EL (cell line): ENCODE results near the gene RNASE8.
A peak's percentile ranks its signal among the peaks of the same experiment; 100 is the strongest.

ENCODE experiments used
- DNase-seq: peaks from one replicate; pipeline ENCODE4 v3.0.0-alpha.2; 2016

The RNASE8 gene

DNA sequence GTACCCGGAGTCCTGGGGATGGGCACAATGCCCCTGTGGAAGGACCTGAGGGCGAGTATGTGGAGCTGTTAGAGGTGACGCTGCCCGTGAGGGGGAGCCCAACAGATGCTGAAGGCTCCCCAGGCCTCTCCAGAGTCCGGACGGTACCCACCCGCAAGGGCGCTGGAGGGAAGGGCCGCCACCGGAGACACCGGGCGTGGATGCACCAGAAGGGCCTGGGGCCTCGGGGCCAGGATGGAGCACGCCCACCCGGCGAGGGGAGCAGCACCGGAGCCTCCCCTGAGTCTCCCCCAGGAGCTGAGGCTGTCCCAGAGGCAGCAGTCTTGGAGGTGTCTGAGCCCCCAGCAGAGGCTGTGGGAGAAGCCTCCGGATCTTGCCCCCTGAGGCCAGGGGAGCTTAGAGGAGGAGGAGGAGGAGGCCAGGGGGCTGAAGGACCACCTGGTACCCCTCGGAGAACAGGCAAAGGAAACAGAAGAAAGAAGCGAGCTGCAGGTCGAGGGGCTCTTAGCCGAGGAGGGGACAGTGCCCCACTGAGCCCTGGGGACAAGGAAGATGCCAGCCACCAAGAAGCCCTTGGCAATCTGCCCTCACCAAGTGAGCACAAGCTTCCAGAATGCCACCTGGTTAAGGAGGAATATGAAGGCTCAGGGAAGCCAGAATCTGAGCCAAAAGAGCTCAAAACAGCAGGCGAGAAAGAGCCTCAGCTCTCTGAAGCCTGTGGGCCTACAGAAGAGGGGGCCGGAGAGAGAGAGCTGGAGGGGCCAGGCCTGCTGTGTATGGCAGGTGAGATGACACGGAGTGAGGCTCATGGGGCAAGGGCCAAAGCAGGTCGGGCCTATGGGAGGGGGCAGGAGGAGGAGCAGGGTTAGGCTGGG lies 17.0 kb downstream of the RNASE8 start:
- DNase-seq: no peak

DNA sequence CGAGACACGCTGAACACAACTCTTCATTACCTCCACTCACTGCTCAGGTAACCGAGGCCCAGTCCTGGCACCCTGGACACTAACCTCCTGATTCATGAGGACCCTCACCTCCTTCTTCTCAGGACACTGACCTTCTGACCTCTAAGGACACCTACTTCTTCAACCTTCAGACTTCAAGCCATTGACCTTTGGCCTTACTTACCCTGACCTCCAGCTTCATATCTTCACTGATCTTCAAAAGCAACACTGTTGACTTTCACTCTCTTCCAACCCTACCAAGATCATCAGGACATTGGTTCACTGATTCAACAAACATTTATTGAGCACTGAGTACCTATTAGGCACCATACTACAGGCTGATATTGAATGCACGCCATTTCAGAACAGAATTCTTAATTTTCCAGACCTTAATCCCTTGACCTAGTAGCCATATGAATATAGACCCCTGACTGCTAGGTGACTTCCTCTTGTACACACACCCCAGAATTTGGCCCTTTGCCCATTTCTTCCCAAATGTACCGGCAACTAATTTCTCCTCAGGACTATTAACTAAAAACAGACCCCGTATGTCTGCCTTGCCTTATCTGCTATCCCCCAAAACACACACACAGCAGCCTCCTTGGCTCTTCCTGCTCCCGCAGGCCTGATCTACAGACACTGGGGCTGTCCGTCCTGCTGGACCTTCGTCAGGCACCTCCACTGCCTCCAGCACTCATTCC lies 18.3 kb downstream of the RNASE8 start:
- no peak for DNase-seq

DNA sequence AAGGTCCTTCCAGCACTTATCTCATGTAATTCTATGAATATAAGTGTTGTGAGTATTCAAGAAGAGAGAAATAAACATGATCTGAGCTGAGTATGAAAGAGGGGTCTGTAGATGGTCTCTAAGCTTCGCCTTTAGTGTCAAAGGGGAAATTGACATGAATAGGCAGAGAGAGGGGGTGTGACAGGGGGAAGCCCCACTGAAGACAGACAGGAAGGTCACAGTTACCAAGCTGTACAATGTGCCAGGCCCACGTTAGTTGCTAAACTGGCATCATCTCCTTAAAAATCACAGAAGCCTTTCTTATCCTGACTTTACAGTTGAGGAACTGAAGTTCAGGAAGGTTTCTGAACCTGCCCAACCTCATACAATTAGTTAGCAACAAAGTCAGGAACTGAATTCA lies 20.1 kb downstream of the RNASE8 start:
- DNase-seq: no peak

DNA sequence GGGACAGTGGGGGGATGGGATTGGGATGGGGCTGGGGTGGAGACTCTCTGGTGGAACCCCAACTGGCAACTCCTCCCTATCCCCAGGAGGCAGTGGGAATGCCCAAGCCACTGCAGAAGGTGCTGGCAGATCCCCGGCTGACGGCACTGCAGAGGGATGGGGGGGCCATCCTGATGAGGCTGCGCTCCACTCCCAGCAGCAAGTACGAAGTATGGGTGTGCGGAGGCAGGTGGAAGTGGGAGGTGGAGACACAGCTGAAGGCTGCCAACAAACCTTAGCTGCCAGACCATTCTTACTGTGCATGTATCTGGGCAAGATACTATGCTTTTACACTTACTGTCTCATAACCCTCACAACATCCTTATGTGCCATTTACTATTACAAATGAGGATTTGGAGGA lies 20.7 kb downstream of the RNASE8 start:
- DNase-seq: no peak

DNA sequence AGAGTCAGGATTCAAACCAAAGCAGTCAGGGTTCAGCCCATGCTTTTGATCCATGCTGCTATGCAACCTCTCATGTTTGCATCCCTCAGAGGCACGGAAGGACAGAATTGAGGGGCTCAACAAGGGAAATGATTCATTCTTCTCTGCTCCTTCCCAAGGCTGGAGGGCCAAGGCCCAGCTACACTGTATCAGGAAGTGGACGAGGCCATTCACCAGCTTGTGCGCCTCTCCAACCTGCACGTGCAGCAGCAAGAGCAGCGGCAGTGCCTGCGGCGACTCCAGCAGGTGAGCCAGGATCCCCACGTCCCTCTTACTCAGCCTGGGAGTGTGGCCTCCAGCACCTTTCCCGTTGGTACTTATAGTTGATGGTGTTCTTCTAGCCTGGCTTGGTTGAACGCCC lies 21.1 kb downstream of the RNASE8 start:
- no peak for DNase-seq

DNA sequence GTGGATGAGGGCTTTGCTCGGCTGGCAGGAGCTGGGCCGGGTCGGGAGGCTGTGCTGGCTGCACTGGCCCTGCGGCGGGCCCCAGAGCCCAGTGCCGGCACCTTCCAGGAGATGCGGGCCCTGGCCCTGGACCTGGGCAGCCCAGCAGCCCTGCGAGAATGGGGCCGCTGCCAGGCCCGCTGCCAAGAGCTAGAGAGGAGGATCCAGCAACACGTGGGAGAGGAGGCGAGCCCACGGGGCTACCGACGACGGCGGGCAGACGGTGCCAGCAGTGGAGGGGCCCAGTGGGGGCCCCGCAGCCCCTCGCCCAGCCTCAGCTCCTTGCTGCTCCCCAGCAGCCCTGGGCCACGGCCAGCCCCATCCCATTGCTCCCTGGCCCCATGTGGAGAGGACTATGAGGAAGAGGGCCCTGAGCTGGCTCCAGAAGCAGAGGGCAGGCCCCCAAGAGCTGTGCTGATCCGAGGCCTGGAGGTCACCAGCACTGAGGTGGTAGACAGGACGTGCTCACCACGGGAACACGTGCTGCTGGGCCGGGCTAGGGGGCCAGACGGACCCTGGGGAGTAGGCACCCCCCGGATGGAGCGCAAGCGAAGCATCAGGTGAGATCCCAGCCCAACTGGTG lies 24.0 kb downstream of the RNASE8 start:
- no peak for DNase-seq

DNA sequence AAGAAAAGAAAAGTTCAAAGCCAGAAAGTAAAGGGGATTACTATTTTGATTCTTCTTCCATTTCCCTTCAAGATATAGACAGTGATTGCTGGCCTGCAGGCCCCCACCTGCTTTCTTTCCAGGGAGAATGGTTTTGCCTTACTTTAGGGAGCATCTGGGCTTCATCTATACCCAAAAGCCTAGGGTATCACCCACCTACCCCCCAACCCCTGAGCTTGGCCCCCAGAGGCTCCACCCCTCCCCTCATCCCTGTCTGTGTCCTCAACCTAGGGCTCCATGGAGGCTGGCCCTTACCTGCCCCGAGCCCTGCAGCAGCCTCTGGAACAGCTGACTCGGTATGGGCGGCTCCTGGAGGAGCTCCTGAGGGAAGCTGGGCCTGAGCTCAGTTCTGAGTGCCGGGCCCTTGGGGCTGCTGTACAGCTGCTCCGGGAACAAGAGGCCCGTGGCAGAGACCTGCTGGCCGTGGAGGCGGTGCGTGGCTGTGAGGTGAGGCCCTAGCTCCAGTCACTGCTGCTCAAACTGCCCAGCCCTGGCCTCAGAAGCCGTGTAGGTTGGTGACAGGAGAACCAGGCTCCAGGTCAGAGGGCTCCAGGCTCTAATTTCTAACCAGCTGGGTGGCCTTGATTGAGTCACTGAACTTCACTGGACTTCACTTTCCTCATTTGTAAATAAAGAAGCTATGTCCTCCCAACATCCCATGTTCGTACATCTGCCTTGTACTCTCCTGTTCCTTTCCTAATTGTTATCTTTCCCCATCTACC lies 26.1 kb downstream of the RNASE8 start:
- DNase-seq: no peak

DNA sequence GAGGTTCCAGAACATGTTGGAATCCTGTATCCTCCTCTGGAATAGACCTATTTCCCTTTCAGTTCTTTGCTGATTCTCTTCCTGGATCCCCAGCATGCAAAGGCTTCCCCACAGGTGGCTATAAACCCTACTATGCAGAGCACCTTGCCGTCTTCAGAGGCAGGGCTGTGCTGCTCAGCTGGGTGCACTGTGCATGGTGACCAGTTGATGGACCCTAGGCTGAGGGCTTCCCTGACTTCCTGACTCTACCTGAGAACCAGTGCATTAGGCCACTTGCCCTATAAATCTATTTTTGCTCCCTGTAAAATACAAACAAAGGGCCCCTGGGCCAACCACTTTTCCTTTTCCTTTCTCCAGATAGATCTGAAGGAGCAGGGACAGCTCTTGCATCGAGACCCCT lies 26.8 kb downstream of the RNASE8 start:
- no peak for DNase-seq

DNA sequence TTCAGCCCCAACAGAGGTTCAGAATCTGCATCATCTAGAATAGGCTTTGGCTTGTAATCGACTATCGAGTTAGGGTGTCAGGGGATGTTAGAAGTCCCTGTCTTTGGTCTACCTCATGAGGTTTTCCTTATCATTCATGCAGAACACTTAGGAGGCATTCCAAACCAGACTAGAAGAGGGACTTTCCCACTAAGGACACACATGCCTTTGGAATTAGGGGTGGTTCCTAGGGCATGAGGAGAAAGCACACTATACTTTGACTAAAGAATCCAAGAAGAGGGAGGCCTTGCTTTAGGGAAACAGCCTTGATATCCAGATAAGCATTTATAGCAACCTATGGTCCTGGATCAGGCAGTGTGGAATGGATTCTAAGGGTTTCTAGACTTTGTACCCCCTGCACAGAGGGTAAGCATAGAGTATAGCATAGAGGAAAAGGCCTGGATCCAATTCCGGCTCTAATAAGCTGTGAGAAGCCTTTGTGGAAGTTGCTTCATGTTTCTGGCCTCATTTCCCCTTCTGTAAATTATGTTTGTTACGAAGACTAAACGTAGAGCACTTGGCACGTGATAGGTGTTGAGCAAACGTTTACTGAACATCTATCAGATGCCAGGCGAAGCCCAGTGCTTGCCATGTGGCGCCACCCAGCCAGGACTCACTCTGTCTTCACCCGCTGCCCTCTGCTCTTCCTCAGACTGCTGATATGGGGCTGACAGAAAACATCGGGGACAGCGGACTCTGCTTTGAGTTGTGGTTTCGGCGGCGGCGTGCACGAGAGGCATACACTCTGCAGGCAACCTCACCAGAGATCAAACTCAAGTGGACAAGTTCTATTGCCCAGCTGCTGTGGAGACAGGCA lies 27.6 kb downstream of the RNASE8 start:
- DNase-seq: peak; percentile 78

DNA sequence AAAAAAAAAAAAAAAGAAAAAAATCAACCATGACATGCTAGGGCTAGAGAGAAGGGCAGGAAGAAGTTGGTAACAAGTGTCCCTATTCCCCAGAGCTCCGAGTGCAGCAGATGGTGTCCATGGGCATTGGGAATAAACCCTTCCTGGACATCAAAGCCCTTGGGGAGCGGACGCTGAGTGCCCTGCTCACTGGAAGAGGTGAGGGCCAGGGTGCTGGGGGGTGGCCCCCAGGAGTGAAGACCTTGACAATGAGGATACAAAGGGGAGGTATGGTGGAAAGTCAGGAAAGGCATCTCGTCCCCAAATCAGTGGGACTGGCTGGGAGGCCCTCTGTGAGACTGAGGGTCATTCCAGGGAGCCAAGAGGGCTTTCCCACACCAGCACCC lies 29.3 kb downstream of the RNASE8 start:
- DNase-seq: no peak

DNA sequence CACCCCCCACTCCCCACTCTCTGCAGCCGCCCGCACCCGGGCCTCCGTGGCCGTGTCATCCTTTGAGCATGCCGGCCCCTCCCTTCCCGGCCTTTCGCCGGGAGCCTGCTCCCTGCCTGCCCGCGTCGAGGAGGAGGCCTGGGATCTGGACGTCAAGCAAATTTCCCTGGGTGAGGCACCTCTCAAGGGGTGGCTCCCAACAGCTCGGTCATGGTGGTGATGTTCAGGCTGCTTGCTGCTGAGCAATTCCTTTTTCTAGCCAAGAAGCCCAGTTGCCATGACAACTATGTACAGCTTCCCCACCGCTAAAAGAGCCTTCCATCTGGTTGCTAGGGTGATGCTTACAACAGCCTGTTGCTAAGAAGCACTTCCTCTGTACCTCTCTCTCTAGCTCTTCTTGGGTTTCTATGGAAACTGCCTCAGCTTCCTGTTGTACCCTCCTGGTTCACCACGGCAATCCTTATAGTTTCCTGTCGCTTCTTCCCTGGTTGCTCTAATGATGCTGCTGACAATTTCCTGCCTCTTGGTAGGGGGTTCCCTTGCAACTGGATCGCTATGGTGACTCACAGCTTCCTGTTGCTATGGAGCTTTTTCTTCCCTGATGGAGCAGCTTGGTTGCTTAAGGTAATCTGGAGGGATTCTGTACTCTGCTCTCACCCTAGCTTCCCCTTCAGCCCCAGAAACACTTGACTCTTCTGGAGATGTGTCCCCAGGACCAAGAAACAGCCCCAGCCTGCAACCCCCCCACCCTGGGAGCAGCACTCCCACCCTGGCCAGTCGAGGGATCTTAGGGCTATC lies 29.9 kb downstream of the RNASE8 start:
- peak; percentile 91 for DNase-seq

DNA sequence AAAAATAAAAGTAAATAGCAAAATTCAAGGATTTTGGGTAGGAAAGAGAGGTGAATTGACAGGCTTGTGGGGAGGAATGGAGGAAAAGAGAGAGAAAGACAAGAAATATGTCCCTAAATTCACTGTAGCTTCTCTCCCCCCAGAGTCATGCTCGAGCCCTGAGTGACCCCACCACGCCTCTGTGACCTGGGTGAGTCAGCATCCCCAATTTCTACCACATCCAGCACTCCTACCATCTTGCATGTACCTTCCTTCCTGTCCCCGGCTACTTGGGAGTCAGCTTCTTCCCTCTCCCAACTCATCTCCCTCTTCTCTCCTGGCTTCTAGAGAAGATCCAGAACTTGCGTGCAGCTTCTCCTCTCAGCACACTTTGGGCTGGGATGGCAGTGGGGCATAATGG lies 31.1 kb downstream of the RNASE8 start:
- no peak for DNase-seq

DNA sequence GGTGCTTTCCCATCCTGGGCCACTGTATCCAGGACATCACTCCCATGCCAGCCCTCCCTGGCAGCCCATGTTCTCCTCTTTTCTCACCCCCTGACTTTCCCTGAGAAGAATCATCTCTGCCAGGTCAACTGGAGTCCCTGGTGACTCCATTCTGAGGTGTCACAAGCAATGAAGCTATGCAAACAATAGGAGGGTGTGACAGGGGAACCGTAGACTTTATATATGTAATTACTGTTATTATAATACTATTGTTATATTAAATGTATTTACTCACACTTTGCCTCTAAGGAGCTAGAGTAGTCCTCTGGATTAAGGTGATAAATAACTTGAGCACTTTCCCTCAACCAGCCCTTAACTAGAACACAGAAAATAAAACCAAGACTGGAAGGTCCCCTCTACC lies 31.6 kb downstream of the RNASE8 start:
- DNase-seq: no peak

DNA sequence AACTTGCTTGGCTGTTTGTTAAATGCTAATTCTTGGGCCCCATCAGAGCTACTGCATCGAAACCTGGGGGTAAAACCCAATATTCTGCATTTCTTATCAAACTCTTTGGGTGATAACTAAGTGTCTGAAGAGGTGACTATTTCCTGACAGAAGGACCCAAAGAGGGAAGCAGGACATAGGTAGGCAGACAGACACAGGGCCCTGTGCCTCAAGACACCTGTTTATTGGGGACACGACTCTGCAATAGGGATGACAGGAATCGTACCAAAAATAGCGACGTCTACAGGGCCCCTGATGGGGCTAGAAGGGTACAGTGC lies 32.2 kb downstream of the RNASE8 start:
- DNase-seq: no peak

DNA sequence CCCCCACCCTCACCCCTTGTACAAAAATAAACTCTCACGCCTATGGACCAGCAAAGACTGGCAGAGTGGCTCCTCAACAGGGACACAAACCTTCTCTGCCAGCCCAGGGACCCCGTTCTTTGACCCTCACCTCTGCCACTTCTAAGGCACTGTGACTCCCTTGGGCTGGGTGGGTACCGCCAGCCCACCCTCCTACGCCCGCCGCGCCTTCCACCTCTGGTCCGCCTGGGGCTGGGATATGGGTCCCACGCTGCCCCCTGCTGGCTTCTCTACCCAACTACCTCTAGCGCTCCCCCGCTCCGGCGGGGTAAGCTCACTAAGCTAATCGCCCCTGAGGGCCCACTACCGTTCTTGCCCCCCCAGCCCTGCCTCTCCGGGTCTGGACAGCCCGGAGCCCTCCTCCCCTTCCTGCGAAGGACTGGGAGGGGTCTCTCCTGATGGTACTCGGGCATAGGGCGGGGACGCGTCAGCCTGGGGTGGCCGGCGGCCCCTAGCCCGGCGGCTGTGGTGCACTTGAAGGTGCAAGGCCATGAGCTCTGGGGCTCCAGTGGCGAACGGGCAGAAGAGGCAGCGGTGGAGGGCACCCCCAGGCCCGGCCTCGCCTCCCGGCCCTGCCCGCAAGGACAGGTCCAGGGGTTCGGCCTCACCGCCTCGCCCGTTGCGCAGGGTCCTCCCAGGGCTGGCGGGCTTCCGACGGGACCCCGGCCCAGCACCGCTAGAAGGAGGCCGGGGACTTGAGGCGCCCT lies 32.7 kb downstream of the RNASE8 start:
- no peak for DNase-seq

DNA sequence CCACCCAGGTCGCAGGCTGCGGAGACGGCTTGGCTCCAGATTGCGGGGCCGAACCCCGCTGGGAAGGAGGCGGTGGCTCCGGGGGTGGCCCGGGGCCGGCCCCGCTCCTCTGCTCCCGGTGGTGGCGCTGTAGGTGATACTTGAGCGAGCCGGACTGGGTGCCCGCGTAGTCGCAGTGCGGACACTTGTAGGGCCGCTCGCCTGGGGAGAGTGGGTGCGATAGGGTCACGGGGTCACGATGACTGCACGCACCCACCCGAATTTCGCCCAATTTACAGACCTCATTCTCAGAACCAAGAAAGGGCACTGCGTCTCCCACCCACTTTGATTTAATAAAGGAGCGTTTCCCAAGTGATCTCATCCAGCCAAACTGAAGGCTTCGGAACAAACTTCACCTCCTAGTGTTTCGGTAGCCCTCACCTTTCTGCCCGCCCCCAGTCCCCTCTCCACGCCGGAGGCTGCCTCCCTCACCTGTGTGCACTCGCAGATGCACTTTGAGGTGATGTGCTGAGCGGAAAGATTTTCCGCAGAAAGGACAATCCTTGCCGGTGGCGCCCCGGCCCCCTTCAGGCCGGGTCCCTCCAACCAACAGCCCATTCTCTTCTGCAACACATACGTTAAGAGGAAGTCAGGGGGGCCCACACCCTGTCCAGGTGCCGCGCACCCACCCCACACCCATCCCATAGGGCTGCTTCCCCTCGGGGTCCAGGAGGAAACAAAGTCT lies 33.5 kb downstream of the RNASE8 start:
- DNase-seq: no peak

DNA sequence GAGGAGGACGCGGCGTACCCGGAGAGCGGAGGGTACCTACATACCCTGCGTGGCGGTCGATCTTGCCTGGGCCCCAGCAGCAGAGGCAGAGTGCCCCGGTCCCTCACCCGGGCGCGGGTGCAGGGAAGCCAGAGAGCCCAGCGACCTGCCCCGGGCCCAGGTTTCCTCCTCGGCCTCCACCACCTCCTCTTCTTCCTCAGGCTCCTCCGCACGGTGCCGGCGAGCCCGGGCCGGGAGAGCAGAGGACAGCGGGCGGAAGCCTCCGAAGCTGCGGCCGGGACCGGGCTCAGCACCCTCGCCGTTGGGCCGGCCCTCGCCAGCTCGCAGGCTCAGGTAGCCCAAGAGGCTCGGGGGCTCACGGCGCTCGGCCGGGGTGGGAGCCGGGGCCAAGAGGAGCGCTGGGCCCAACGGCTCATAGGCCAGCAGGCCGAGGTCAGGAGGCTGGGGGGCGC lies 34.2 kb downstream of the RNASE8 start:
- DNase-seq: no peak

DNA sequence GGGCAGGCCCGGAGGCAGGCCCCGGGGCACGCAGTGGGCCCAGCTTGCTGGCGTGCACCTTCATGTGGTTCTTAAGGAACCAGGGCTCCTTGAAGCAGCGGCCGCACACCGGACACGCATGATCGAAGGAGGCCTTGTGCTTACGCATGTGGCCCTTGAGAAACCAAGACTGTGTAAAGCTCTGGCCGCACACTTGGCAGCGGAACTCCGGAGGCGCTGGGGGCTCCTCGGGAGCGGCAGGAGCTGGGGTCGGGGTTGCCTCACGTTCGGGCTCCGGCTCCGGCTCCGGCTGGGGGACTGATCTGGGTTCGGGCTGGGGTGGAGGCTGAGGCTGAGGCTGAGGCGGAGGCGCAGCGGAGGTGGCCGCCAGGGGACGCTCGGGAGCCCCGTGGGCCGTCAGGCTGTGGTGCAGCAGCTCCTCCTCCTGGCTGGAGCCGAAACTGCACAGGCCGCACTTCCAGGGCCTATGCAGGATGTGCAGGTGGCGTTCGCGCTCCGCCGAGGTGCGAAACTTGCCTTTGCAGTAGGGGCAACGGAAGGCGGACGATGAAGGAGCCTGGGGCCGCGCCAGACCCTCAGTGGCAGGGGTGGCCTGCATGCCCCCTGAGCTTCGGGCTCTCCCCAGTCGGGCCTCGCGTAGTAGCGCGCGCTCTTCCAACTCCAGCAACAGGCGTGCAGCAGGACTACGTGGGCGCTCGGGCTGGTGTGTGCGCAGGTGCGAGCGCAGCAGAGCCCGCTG lies 34.8 kb downstream of the RNASE8 start:
- peak; percentile 61 for DNase-seq

DNA sequence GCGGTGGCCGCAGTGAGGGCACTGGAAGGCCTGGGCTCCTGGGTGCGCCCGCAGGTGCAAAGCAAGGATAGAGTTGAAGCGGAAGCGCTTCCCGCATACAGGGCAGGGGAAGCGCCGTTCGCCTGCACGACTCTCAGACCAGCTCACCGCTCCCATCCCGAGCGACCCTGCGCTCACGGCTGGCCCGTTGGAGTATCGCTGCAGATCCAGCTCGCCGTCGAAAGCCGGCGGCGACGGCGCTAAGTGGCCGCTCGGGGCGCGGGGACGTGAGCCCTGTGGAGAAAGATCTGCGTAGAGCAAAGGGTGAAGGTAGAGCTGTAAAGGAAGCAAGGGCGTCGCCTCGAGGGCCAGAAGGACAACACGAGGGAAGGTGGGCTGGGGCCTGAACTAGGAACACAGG lies 35.4 kb downstream of the RNASE8 start:
- DNase-seq: no peak
